Spleen (tissue), 11 donors: ENCODE measurements around the gene HIPK3. TPM values are rescaled to one million over a fixed set of nuclear protein-coding genes. Genes with fewer than 3 reads are reported as not detected.

ENCODE experiments used
- DNase-seq: peaks from one replicate; pipeline ENCODE4 v3.0.0-alpha.2; 2020
- H3K27ac ChIP-seq, 8 donors: fragments of 200-600 bp; sonication (generic) in 7 of 8; 1 replicate in 4 of 8; 2 replicates in 4 of 8; pipeline versions ENCODE4 v1.5.0 to v1.8.0; 2016 to 2021; ENCODE audit warnings: inconsistent platforms in 4 of 8, mild to moderate bottlenecking in 4 of 8, moderate library complexity in 1 of 8
- H3K27me3 ChIP-seq, 7 donors: fragments of 200-600 bp; sonication (generic) in 6 of 7; replicated peaks in 1 of 7; 1 replicate in 4 of 7; 2 replicates in 3 of 7; pipeline versions ENCODE4 v1.5.0 to v1.8.0; 2016 to 2021; ENCODE audit warnings: inconsistent platforms in 3 of 7, mild to moderate bottlenecking in 1 of 7
- H3K36me3 ChIP-seq, 6 donors: fragments of 200-600 bp; sonication (generic) in 5 of 6; 1 replicate in 4 of 6; 2 replicates in 2 of 6; pipeline versions ENCODE4 v1.5.0 to v1.8.0; 2016 to 2021; ENCODE audit warnings: inconsistent platforms in 2 of 6
- H3K4me1 ChIP-seq, 6 donors: fragments of 200-600 bp; sonication (generic) in 5 of 6; 1 replicate in 3 of 6; 2 replicates in 3 of 6; pipeline versions ENCODE4 v1.5.0 to v1.8.0; 2016 to 2021; ENCODE audit warnings: inconsistent platforms in 3 of 6
- H3K4me3 ChIP-seq, 8 donors: fragments of 200-600 bp; sonication (generic) in 7 of 8; 1 replicate in 4 of 8; 2 replicates in 4 of 8; pipeline versions ENCODE4 v1.5.0 to v1.8.0; 2016 to 2021; ENCODE audit warnings: inconsistent platforms in 4 of 8, mild to moderate bottlenecking in 4 of 8, moderate library complexity in 2 of 8
- H3K9me3 ChIP-seq, 8 donors: fragments of 200-600 bp; sonication (generic) in 7 of 8; 1 replicate in 4 of 8; 2 replicates in 4 of 8; pipeline versions ENCODE4 v1.5.0 to v1.8.0; 2016 to 2021; ENCODE audit warnings: inconsistent platforms in 4 of 8
- POLR2A ChIP-seq, 3 donors: fragments of 450-650 bp; IDR thresholded peaks; one replicate each; pipeline ENCODE4 v1.5.1; 2017; ENCODE audit warnings: antibody characterized with exemption in 3 of 3, mild to moderate bottlenecking in 1 of 3
- POLR2AphosphoS5 ChIP-seq, 3 donors: sonication (generic); formaldehyde crosslinking; IDR thresholded peaks; one replicate each; pipeline ENCODE4 v1.5.1; 2017; ENCODE audit warnings: antibody characterized with exemption in 3 of 3
- WGBS, 5 donors: extraction: QIAGEN DNeasy Blood & Tissue Kit in 3 of 5; methylation state at CpG; one replicate each; pipeline versions ENCODE4 v1.1.5 to v1.1.7; 2013 to 2018; 5-methylcytosine and 5-hydroxymethylcytosine counted together
- intact Hi-C: fragments of 100-400 bp; cut with DNase I; formaldehyde crosslinking; loops from one replicate; pipeline ENCODE4 v1.15.0; 2023; ENCODE audit warnings: low total_unique reads
- polyA plus RNA-seq, 3 donors: library from polyadenylated mRNA; stranded (reverse); fragments of 200-250 nt; gene quantifications; one replicate each; pipeline ENCODE4 v1.2.1, GENCODE V29; 2013
- total RNA-seq, 7 donors: library from RNA; depleted of rRNA in 3 of 7; stranded (reverse); fragments of >200 nt in 3 of 7; fragmentation: NEBNext Ultra II Directional in 4 of 7; extraction: Animal tissue kit (Norgen Biotek cat#: 25700) in 4 of 7; gene quantifications; one replicate each; pipeline versions ENCODE4 v1.1.0 to v1.2.1, GENCODE V29; 2016 to 2021
- TF ChIP-seq, protein P1 (sequence below), 11 experiments: fragments of 200-600 bp in 7 of 11; fragments of 450-650 bp in 4 of 11; sonication (generic) in 4 of 11; IDR thresholded peaks in 8 of 11; conservative IDR thresholded peaks in 3 of 11; 1 replicate in 7 of 11; 2 replicates in 4 of 11; pipeline versions ENCODE4 v1.4.0 to v1.8.0; 2016 to 2021; ENCODE audit warnings: antibody characterized with exemption in 11 of 11, inconsistent platforms in 4 of 11, mild to moderate bottlenecking in 1 of 11
- donor health status: healthy with polysubstance abuse.
- donor health status: DM: no; HTN: no; CAD: no; lungs with moderate emphysema.
- donor health status: DM: no; HTN: no; CAD: no.
- donor health status: Bipolar disorder and iron deficiency.
- donor health status: healthy.
- donor health status: DM: no; HTN: no; CAD: no.
- donor health status: DM: yes; HTN: yes; CAD: no.

The HIPK3 gene
- total and polyA plus RNA-seq, 10 donors = 11.5 to 192 (median 127) TPM

DNA sequence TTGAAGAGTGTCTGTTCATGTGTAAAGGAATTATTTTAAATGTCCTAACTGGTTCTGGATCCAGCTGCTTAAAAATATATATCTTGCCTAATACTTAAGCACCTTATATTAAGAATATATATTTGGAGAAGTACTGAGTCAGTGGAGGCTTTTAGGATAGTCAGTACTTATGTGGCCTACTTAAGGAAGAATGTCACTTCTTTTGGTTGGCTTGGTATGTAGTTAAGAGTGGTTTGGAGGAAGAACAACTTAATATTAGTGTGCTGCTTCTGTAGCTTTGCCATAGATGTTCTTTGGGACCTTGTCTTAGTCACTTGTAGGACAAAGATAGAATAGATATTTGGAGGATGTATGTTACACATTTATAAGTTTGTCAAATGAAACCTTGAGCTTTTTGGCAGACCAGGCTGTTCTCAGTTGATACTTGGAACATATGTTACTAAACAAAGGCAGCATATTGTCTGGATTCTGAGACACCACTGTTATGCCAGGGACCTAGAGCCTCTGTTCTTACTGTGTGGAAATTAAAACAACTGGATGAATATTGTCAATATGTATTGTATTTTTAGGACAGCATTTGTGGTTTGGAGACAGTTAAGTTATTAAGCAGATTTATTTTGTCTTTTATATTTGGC is 4.9 kb downstream of the HIPK3 start:
- H3K4me1 ChIP-seq = peaks cover 14 to 87% (median 72%) of the 10 kb centered on the region in 6 donors
- H3K27me3 ChIP-seq = no peaks in the 10 kb centered on the region
- H3K9me3 ChIP-seq = no peaks in the 10 kb centered on the region
- H3K4me3 ChIP-seq = peak overlapping the region in 1 of 8 donors; percentile 16
- no peak for DNase-seq
- no peak for TF ChIP-seq POLR2A (IDR thresholded peaks at IDR 0.05)
- TF ChIP-seq, protein P1, sequence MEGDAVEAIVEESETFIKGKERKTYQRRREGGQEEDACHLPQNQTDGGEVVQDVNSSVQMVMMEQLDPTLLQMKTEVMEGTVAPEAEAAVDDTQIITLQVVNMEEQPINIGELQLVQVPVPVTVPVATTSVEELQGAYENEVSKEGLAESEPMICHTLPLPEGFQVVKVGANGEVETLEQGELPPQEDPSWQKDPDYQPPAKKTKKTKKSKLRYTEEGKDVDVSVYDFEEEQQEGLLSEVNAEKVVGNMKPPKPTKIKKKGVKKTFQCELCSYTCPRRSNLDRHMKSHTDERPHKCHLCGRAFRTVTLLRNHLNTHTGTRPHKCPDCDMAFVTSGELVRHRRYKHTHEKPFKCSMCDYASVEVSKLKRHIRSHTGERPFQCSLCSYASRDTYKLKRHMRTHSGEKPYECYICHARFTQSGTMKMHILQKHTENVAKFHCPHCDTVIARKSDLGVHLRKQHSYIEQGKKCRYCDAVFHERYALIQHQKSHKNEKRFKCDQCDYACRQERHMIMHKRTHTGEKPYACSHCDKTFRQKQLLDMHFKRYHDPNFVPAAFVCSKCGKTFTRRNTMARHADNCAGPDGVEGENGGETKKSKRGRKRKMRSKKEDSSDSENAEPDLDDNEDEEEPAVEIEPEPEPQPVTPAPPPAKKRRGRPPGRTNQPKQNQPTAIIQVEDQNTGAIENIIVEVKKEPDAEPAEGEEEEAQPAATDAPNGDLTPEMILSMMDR (IDR thresholded peaks at IDR 0.05 in 8 of 11, conservative IDR thresholded peaks at IDR 0.05 in 3 of 11) = no peak
- no peak for TF ChIP-seq POLR2AphosphoS5 (IDR thresholded peaks at IDR 0.05)
- H3K27ac ChIP-seq = peak overlapping the region in 3 of 8 donors; percentile 59 to 71 (median 66)
- no peaks in the 10 kb centered on the region for H3K36me3 ChIP-seq
- intact Hi-C loops = loop anchor here (10.0 kb wide), 1 partner anchor 63 kb away; no protein-coding TSS in a partner anchor

DNA sequence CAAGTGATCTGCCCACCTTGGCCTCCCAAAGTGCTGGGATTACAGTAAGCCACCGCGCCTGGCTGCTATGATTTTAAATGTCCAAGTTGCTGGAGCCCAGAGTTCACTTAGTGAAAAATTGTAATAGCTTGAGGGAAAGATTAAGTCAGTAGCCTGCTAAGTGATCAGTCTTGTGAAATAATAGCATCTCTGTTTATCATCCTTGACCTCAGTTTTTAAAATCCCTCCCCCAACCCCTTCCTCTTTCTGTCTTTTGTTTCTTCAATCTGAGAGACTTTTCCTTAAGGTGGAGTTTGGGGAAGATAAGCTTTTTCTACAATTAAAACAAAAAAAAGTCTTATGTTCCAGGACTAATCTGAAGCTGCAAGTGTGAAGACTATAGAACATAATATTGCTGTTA is 6.4 kb downstream of the HIPK3 start:
- Histone ChIP-seq H3K27me3 (no peaks in the 10 kb centered on the region), H3K4me3 (peak overlapping the region in 1 of 8 donors; percentile 9), H3K4me1 (peaks cover 14 to 100% (median 73%) of the 10 kb centered on the region in 6 donors), H3K9me3 (no peaks in the 10 kb centered on the region), H3K27ac (peak overlapping the region in 4 of 8 donors; percentile 45 to 71 (median 62)), H3K36me3 (no peaks in the 10 kb centered on the region)
- intact Hi-C loops = loop anchor here (10.0 kb wide), 1 partner anchor 61 kb away; no protein-coding TSS in a partner anchor
- DNase-seq = no peak
- 68 to 84% (median 79%) methylated on average over 2 of the region's 2 CpGs for WGBS, 5 donors
- TF ChIP-seq, protein P1 (IDR thresholded peaks at IDR 0.05 in 8 of 11, conservative IDR thresholded peaks at IDR 0.05 in 3 of 11) = no peak
- no peak for TF ChIP-seq POLR2AphosphoS5 (IDR thresholded peaks at IDR 0.05)
- no peak for TF ChIP-seq POLR2A (IDR thresholded peaks at IDR 0.05)

DNA sequence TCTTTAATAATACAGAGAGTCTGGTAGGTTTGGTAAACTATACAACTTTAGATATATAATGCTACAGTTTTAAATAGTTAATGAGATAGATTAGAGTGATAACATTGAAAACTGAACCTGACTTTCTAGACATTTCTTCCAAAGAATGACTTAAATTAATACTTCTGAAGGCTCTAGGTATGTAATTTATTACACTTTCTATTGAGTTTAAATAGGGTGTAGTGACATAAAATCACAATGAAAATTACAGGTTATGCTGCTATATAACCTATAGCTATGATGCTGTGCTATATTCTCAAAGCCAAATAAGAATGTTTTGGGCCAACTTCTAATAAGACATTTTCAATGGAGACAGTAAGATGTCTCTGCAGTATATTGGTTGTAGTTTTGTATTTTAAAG is 7.7 kb downstream of the HIPK3 start:
- Histone ChIP-seq H3K27me3 (no peaks in the 10 kb centered on the region), H3K36me3 (no peaks in the 10 kb centered on the region), H3K4me1 (peaks cover 13 to 100% (median 74%) of the 10 kb centered on the region in 6 donors), H3K27ac (no peak overlapping the region), H3K9me3 (no peaks in the 10 kb centered on the region), H3K4me3 (no peak overlapping the region)
- TF ChIP-seq POLR2AphosphoS5 (IDR thresholded peaks at IDR 0.05) = no peak
- TF ChIP-seq, protein P1 (IDR thresholded peaks at IDR 0.05 in 8 of 11, conservative IDR thresholded peaks at IDR 0.05 in 3 of 11) = no peak
- TF ChIP-seq POLR2A (IDR thresholded peaks at IDR 0.05) = no peak
- no peak for DNase-seq
- intact Hi-C loops = loop anchor here (10.0 kb wide), 1 partner anchor 60 kb away; no protein-coding TSS in a partner anchor

DNA sequence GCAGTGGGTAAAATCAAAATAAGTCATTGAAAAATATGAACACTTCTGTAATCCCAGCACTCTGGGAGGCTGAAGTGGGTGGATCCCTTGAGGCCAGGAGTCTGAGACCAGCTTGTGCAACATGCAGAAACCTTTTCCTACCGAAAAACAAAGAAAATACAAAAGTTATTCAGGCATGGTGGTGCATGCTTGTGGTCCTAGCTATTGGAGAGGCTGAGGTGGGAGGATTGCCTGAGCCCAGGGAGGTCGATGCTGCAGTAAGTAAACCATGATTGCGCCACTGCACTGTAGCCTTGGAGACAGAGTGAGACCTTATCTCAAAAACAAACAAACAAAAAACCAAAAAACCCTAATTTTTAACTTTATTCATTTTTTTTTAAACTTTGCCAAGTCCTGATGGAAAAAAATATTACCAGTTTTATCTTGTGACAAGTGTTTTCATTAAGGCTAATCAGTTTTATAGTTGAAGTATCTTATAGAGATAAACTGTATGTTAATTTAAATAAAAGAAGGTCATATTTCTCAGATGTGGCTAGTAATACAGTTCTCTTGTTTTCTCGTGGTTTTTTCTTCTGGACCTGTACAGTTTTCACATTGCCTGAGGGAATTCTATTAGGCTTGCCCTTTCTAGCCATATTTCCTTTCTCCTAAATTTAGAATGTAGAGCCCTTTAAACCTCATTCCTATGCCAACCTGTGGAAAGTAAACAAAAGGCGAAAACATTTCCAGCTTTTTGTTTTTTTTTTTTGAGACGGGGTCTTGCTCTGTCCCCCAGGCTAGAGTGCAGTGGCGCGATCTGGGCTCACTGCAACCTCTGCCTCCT is 9.4 kb downstream of the HIPK3 start:
- Histone ChIP-seq H3K27ac (peak overlapping the region in 1 of 8 donors; percentile 24), H3K9me3 (no peaks in the 10 kb centered on the region), H3K4me1 (peaks cover 15 to 100% (median 73%) of the 10 kb centered on the region in 6 donors), H3K4me3 (no peak overlapping the region), H3K36me3 (no peaks in the 10 kb centered on the region), H3K27me3 (no peaks in the 10 kb centered on the region)
- TF ChIP-seq, protein P1 (IDR thresholded peaks at IDR 0.05 in 8 of 11, conservative IDR thresholded peaks at IDR 0.05 in 3 of 11) = no peak
- TF ChIP-seq POLR2AphosphoS5 (IDR thresholded peaks at IDR 0.05) (no peak), POLR2A (IDR thresholded peaks at IDR 0.05) (no peak)
- no peak for DNase-seq
- 62 to 77% (median 70%) methylated on average over 8 of the region's 8 CpGs for WGBS, 5 donors
- intact Hi-C loops = loop anchor here (10.0 kb wide), 1 partner anchor 58 kb away; no protein-coding TSS in a partner anchor
